CD14-positive monocyte (primary cell): ENCODE data around the gene DBR1. TPM values are rescaled to one million over a fixed set of nuclear protein-coding genes. Genes with fewer than 3 reads are reported as not detected.

Experiments used
- DNase-seq, 3 donors: peaks; one replicate each; pipeline ENCODE4 v3.0.0-alpha.2; 2011 to 2022
- H2AFZ ChIP-seq: 2 replicates; pipeline ENCODE4 v1.6.0; 2012; ENCODE audit warnings: mild to moderate bottlenecking, low read depth, low read length, inconsistent platforms; ENCODE audit not compliant: insufficient read depth, poor library complexity, severe bottlenecking
- H3K27ac ChIP-seq, 2 donors: 1 replicate in 1 of 2; 2 replicates in 1 of 2; pipeline ENCODE4 v1.5.1; 2012 to 2013; ENCODE audit warnings: low read length in 2 of 2, control low read depth in 1 of 2, inconsistent platforms in 1 of 2, low read depth in 1 of 2, mild to moderate bottlenecking in 1 of 2
- H3K27me3 ChIP-seq, 2 donors: one replicate each; pipeline versions ENCODE4 v1.6.0 to v1.6.1; 2011 to 2013; ENCODE audit warnings: low read length in 2 of 2; ENCODE audit not compliant: control insufficient read depth in 2 of 2, insufficient read depth in 2 of 2
- H3K36me3 ChIP-seq, 2 donors: replicated peaks in 1 of 2; 1 replicate in 1 of 2; 2 replicates in 1 of 2; pipeline versions ENCODE4 v1.5.1 to v1.6.1; 2012 to 2013; ENCODE audit warnings: low read length in 2 of 2, control low read depth in 1 of 2, inconsistent platforms in 1 of 2, mild to moderate bottlenecking in 1 of 2; ENCODE audit not compliant: insufficient read depth in 2 of 2, control insufficient read depth in 1 of 2
- H3K4me1 ChIP-seq, 2 donors: 1 replicate in 1 of 2; 2 replicates in 1 of 2; pipeline versions ENCODE4 v1.5.1 to v1.6.1; 2012 to 2013; ENCODE audit warnings: low read length in 2 of 2, control low read depth in 1 of 2, inconsistent platforms in 1 of 2, mild to moderate bottlenecking in 1 of 2, moderate library complexity in 1 of 2; ENCODE audit not compliant: insufficient read depth in 2 of 2, control insufficient read depth in 1 of 2
- H3K4me2 ChIP-seq: replicated peaks from 2 replicates; pipeline ENCODE3; 2012; ENCODE audit warnings: low read length, moderate library complexity, mild to moderate bottlenecking; ENCODE audit not compliant: poor library complexity, severe bottlenecking; ENCODE audit errors: extremely low read depth
- H3K4me3 ChIP-seq, 3 experiments: fragments of 200-600 bp in 1 of 3; sonication (generic) in 1 of 3; replicated peaks in 1 of 3; 1 replicate in 2 of 3; 2 replicates in 1 of 3; pipeline ENCODE4 v1.5.1; 2011 to 2013; ENCODE audit warnings: low read length in 3 of 3, mild to moderate bottlenecking in 3 of 3, control low read depth in 2 of 3, low read depth in 2 of 3, inconsistent platforms in 1 of 3, moderate library complexity in 1 of 3
- H3K79me2 ChIP-seq: 2 replicates; pipeline ENCODE4 v1.6.0; 2012; ENCODE audit warnings: mild to moderate bottlenecking, control low read depth, inconsistent platforms, low read length, moderate library complexity; ENCODE audit not compliant: insufficient read depth
- H3K9ac ChIP-seq: 2 replicates; pipeline ENCODE4 v1.6.0; 2017; ENCODE audit warnings: low read length, mild to moderate bottlenecking; ENCODE audit not compliant: insufficient read depth, poor library complexity, severe bottlenecking
- H3K9me3 ChIP-seq, 2 donors: replicated peaks in 1 of 2; 1 replicate in 1 of 2; 2 replicates in 1 of 2; pipeline versions ENCODE4 v1.5.1 to v1.6.1; 2012 to 2013; ENCODE audit warnings: low read length in 2 of 2, control low read depth in 1 of 2; ENCODE audit not compliant: control insufficient read depth in 1 of 2, insufficient read depth in 1 of 2
- H4K20me1 ChIP-seq: 2 replicates; pipeline ENCODE4 v1.6.0; 2012; ENCODE audit warnings: mild to moderate bottlenecking, low read length, control low read depth, moderate library complexity; ENCODE audit not compliant: insufficient read depth
- H3K27ac Mint-ChIP-seq, 7 donors: one replicate each; pipeline ENCODE4 v1.8.0; 2020; ENCODE audit warnings: mild to moderate bottlenecking in 7 of 7, mixed read lengths in 7 of 7, moderate library complexity in 6 of 7, inconsistent platforms in 2 of 7
- H3K27me3 Mint-ChIP-seq, 3 donors: one replicate each; pipeline ENCODE4 v1.8.0; 2021 to 2022; ENCODE audit warnings: low read depth in 3 of 3, mild to moderate bottlenecking in 3 of 3, mixed read lengths in 3 of 3, moderate library complexity in 3 of 3, inconsistent platforms in 1 of 3
- H3K36me3 Mint-ChIP-seq, 2 donors: one replicate each; pipeline ENCODE4 v1.8.0; 2020; ENCODE audit warnings: mixed read lengths in 2 of 2, inconsistent platforms in 1 of 2, mild to moderate bottlenecking in 1 of 2
- H3K4me1 Mint-ChIP-seq: one replicate; pipeline ENCODE4 v1.8.0; 2020; ENCODE audit warnings: mild to moderate bottlenecking, mixed read lengths
- H3K4me3 Mint-ChIP-seq, 2 donors: one replicate each; pipeline ENCODE4 v1.8.0; 2020; ENCODE audit warnings: mild to moderate bottlenecking in 2 of 2, mixed read lengths in 2 of 2, moderate library complexity in 1 of 2
- H3K9me3 Mint-ChIP-seq, 7 donors: one replicate each; pipeline ENCODE4 v1.8.0; 2020 to 2022; ENCODE audit warnings: mixed read lengths in 7 of 7, mild to moderate bottlenecking in 6 of 7, moderate library complexity in 6 of 7, inconsistent platforms in 2 of 7
- WGBS: methylation state at CpG from one replicate; pipeline ENCODE4 v1.1.5; 2013; ENCODE audit warnings: missing lambda C conversion rate; ENCODE audit not compliant: insufficient coverage; 5-methylcytosine and 5-hydroxymethylcytosine counted together
- intact Hi-C, 2 donors: fragments of 100-400 bp; cut with micrococcal nuclease; formaldehyde crosslinking; loops; one replicate each; pipeline versions ENCODE4 v1.15.0 to v1.15.1; 2023
- polyA plus RNA-seq, 3 donors: library from polyadenylated mRNA; depleted of rRNA in 1 of 3; unstranded in 2 of 3; stranded (reverse) in 1 of 3; fragments of 300-500 nt in 2 of 3; fragments of >200 nt in 1 of 3; fragmentation: Illumina TruSeq in 2 of 3; gene quantifications; 1 replicate in 2 of 3; 2 replicates in 1 of 3; pipeline ENCODE4 v1.2.3, GENCODE V29; 2012 to 2021
- TF ChIP-seq, protein P1 (sequence below): fragments of 200-600 bp; IDR thresholded peaks from one replicate; pipeline ENCODE4 v1.8.0; 2022; ENCODE audit warnings: antibody characterized with exemption, mild to moderate bottlenecking

DBR1 gene
- polyA plus RNA-seq, 3 donors, result 4.8 to 7.5 (median 5.6) TPM

DNA sequence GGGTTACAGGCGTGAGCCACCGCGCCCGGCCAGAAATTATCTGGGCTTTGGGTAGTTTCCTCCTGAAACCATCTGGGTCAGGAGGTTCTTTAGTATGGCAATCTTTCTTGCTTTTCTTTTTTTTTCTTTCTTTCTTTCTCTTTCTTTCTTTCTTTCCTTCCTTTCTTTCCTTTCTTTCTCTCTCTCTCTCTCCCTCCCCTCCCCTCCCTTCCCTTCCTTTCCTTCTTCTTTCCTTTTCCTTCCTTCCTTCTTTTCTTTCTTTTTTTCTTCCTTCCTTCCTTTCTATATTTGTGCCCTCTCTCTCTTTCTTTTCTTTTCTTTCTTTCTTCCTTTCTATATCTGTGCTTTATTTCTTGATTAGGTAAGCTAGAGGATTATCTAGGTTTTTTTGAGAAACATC, 17.0 kb downstream of the DBR1 start:
- Histone ChIP-seq H3K9ac (no peak overlapping the region), H3K9me3 (peaks cover 0 to 4% of the 10 kb centered on the region in 2 donors), H3K36me3 (peaks cover 17 to 27% of the 10 kb centered on the region in 2 donors), H3K27ac (no peak overlapping the region), H3K4me1 (no peaks in the 10 kb centered on the region), H3K4me2 (no peak overlapping the region), H2AFZ (no peak overlapping the region), H4K20me1 (no peaks in the 10 kb centered on the region), H3K27me3 (no peaks in the 10 kb centered on the region), H3K4me3 (no peak overlapping the region), H3K79me2 (no peaks in the 10 kb centered on the region)
- no CpG with 5 or more reads among the region's 4 CpGs for WGBS
- H3K4me3 Mint-ChIP-seq, result peak overlapping the region in 1 of 2 donors; percentile 4
- peaks cover 22 to 31% of the 10 kb centered on the region in 2 donors for H3K36me3 Mint-ChIP-seq
- intact Hi-C loops, result no loop called here
- no peak for DNase-seq
- H3K27ac Mint-ChIP-seq, result no peak overlapping the region
- H3K27me3 Mint-ChIP-seq, result peaks cover 0 to 4% (median 2%) of the 10 kb centered on the region in 3 donors
- peaks cover 7 to 23% (median 14%) of the 10 kb centered on the region in 7 donors for H3K9me3 Mint-ChIP-seq
- peaks cover 1% of the 10 kb centered on the region for H3K4me1 Mint-ChIP-seq
- TF ChIP-seq, protein P1, sequence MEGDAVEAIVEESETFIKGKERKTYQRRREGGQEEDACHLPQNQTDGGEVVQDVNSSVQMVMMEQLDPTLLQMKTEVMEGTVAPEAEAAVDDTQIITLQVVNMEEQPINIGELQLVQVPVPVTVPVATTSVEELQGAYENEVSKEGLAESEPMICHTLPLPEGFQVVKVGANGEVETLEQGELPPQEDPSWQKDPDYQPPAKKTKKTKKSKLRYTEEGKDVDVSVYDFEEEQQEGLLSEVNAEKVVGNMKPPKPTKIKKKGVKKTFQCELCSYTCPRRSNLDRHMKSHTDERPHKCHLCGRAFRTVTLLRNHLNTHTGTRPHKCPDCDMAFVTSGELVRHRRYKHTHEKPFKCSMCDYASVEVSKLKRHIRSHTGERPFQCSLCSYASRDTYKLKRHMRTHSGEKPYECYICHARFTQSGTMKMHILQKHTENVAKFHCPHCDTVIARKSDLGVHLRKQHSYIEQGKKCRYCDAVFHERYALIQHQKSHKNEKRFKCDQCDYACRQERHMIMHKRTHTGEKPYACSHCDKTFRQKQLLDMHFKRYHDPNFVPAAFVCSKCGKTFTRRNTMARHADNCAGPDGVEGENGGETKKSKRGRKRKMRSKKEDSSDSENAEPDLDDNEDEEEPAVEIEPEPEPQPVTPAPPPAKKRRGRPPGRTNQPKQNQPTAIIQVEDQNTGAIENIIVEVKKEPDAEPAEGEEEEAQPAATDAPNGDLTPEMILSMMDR, result no peak

DNA sequence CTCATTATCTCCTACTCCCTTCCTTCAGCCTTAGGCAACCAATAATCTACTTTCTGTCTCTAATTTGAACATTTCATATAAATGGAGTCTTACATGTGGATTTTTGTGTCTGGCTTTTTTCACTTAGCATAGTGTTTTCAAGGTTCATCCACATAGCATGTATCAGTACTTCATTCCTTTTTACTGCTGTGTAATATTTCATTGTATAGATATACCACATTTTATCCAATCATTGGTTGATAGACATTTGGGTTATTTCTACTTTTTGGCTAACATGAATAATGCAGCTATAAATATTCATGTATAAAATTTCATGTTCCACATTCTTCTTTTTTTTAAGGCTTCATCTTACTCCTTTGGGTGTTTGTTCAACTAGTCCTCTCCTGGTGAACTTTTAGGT, 20.2 kb downstream of the DBR1 start:
- Histone ChIP-seq H3K4me2 (no peak overlapping the region), H3K9me3 (peaks cover 0 to 4% of the 10 kb centered on the region in 2 donors), H3K27me3 (no peaks in the 10 kb centered on the region), H3K4me1 (no peaks in the 10 kb centered on the region), H3K9ac (no peak overlapping the region), H3K79me2 (no peaks in the 10 kb centered on the region), H4K20me1 (no peaks in the 10 kb centered on the region), H2AFZ (no peak overlapping the region), H3K4me3 (no peak overlapping the region), H3K36me3 (no peaks in the 10 kb centered on the region), H3K27ac (no peak overlapping the region)
- intact Hi-C loops, result no loop called here
- no peak for DNase-seq
- no peaks in the 10 kb centered on the region for H3K36me3 Mint-ChIP-seq
- H3K4me1 Mint-ChIP-seq, result peaks cover 1% of the 10 kb centered on the region
- no peak overlapping the region for H3K4me3 Mint-ChIP-seq
- TF ChIP-seq, protein P1, result no peak
- H3K27ac Mint-ChIP-seq, result no peak overlapping the region
- peaks cover 0 to 5% (median 2%) of the 10 kb centered on the region in 3 donors for H3K27me3 Mint-ChIP-seq
- H3K9me3 Mint-ChIP-seq, result peaks cover 7 to 21% (median 14%) of the 10 kb centered on the region in 7 donors
